GM19043 (cell line): Measurements from ENCODE around the gene PRKCB.
"Not testable (repeated sequence)": the region's sequence is repeated elsewhere in the genome, so short reads cannot be mapped to it uniquely, and the experiment has no call there.

Source experiments
- ATAC-seq: cut with Tn5 transposase; IDR thresholded peaks from one replicate; pipeline ENCODE4 v1.9.1; 2021; ENCODE audit warnings: low read depth; ENCODE audit not compliant: unreplicated experiment

The PRKCB gene

DNA sequence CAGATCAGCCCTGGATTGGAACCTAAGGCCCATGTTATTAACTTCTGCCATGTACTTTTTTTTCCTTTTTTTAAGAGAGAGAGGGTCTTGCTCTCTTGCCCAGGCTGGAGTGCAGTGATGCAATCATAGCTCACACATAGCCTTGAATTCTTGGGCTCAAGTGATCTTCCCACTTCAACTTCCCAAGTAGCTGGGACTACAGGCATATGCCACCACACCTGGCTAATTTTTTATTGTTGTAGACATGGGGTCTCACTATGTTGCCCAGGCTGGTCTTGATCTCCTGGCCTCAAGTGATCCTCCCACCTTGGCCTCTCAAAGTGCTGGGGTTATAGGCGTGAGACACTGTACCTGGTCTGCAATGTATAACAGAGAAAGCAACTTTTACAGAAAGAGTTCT, 194.1 kb downstream of the PRKCB start:
- ATAC-seq: not testable (repeated sequence)

GRCh38 chr16:24035127-24035842, 199.5 kb downstream of the PRKCB start:
- no peak for ATAC-seq

- no peak for ATAC-seq
Measured at GRCh38 chr16:24036038-24036543, 200.3 kb downstream of the PRKCB start.

DNA sequence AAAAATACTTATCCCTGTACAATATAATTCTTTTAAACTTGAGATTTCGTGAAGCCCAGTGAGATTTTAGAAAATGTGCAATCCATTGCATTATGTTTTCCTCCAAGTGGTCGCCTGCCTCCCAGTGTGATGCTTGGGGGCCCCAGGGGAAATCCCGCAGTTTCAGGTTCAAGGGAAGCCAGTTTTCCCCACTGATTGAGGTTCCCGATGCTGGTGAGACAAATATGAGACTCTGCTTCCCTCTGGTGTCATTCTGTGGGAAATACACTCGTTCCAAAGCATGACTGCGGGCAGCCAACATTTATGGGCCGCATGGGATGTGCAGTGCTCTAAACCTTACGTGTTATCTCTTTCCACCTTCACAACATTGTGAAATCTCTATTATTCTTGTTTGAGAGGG, 200.8 kb downstream of the PRKCB start:
- no peak for ATAC-seq

DNA sequence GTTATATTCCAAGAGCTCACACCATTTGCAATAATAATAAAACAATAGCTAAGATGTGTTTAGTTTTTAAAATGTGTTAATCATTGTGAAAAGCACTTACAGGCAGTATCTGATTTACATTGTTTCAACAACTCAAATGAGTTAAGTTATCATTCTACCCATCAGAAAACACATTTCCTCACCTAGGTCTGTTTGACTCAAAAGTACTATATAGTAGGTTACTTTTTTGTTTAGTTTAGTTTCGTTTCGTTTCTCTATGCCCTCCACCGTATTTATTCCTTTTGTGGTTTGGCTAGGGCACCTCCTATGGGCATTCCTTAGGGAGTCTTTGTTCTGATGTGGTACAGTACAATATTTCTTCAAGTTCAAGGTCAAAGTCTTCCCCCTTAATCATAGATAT, 201.6 kb downstream of the PRKCB start:
- no peak for ATAC-seq

- no peak for ATAC-seq
Measured at GRCh38 chr16:24041834-24042631, 206.2 kb downstream of the PRKCB start.

GRCh38 chr16:24044467-24044866, 208.7 kb downstream of the PRKCB start:
- no peak for ATAC-seq

DNA sequence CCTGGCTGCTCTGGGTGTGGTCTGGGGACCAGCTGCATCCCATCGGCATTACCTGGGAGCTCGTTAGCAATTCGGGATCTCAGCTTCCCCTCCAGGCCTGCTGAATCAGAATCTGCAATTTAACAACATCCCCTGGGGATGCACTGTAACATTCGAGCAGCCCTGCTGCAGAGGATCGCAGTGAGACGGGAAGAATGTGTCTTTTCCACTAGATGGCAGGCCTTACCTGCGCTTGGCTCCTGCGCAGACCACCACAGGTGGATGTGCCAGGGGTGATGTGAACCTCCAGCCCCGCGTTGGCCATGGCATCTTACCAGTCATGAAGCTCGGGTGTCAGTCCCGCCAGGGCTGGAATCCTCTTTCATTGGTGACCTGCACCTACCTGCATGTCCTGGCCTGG, 209.9 kb downstream of the PRKCB start:
- no peak for ATAC-seq

- no peak for ATAC-seq
Measured at GRCh38 chr16:24046442-24046841, 210.7 kb downstream of the PRKCB start.

DNA sequence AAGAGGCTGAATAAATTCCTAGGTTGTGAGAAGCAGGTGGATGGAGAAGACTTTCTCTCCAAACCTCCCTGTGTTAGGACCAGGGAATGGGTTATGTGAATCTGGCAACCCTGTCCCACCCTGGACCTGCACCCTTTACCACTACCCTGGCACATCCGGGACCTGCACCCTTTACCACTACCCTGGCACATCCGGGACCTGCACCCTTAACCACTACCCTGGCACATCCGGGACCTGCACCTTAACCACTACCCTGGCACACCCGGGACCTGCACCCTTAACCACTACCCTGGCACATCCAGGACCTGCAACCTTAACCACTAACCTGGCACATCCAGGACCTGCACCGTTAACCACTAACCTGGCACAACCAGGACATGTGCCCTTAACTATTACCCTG, 213.3 kb downstream of the PRKCB start:
- no peak for ATAC-seq

DNA sequence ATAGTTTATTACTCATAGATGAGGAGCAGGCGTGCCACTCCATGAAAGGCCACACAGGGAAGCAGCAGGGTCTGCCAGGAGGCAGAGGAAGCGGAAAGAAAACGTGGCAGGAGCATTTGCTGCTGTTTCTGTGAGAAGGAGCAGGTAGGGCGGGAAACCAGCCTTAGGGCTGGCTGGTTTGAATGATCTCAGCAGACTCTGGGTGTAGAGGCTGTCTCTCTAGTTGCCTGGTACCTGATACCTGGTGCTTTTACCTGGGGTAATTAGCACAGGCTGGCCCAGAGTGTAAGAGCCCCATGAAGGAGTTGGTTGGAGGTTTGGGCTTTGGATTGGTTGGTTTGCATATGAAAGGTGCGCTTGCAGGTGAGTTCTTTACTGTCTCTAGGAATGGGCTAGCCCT, 215.3 kb downstream of the PRKCB start:
- ATAC-seq: no peak

DNA sequence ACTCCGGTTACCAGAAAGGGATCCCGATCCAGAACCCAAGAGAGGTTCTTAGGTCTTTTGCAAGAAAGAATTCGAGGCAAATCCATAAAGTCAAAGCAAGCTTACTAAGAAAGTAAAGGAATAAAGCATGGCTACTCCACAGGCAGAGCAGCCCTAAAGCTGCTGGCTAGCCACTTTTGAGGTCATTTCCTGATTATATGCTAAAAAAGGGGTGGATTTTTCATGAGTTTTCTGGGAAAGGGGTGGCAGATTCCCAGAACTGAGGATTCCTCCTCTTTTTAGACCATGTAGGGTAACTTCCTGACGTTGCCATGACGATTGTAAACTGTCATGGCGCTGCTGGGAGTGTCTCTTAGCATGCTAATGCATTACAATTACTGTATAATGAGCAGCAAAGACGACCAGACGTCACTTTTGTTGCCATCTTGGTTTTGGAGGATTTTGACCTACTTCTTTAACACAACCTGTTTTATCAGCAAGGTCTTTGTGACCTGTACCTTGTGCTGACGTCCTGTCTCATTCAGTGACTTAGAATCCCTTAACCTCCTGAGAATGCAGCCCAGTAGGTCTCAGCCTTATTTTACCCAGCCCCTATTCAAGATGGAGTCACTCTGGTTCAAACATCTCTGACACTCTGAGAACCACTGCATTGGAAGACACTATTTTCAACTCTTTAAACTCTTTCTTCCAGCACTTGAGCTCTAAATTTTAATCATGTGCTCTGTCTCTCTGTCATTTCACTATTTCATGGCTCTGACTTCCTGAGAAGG, 216.7 kb downstream of the PRKCB start:
- no peak for ATAC-seq

DNA sequence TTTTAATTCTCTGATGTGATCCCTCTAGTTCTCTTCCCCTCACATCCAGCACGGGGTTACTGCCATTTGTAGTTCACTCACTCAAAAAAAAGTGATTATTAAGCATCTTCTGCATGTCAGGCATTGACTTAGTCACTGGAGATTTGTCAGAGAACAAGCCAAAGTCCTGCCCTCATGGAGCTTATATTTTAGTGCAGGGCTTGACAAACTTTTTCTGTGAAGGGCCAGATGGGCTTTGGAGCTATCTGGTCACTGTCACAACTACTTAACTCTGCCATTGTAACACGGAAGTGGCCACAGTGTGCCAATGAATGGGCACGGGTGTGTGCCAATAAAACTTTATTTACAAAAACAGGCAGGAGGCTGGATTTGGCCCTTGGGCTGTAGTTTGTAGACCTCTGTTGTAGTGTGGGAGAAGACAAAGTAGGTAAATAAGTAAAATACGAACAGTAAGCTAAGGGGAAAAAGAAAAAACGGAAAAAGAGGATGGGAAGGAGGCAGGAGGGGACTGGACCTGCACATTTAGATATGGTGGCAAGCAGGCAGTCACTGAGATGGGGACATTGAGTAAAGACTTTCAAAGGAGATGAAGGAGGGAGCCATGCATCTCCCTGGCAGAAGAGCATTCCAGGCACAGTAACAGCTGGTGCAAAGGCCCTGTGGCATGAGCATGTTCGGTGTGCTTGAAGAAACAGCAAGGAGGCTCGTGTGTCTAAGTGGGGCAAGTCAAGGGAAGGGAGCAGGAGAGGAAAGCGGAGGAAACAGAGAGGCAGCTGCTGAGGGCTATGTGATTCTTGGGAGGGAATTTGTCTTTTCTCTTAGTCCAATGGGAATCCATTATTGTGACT, 217.5 kb downstream of the PRKCB start:
- no peak for ATAC-seq

- no peak for ATAC-seq
Measured at GRCh38 chr16:24054741-24055491, 219.1 kb downstream of the PRKCB start.

- no peak for ATAC-seq
Measured at GRCh38 chr16:24062270-24062817, 226.6 kb downstream of the PRKCB start.

DNA sequence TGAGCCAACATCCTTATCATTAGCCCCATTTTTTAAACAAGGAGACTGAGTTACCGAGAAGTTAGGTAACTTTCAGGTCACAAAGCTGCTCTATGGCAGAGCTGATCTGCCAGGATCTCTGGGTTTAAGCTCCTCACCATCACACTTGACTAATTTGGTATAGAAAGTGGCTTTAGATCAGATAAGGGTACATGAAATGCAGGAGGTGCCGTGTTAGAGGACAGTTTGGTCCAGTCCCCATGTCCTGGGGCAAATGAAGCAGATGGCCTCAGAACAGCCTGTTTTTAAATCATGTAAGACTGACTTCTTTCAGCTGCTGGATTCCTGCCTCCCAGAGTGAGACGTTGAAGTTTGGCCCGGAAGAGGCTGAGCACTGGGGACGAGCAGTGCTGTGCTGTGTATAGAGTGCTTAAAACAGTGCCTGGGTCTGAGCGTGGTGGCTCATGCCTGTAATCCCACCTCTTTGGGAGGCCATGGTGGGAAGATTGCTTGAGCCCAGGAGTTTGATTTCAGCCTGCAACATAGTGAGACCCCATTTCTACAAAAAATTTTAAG, 233.3 kb downstream of the PRKCB start:
- no peak for ATAC-seq

GRCh38 chr16:24070851-24071250, 235.1 kb downstream of the PRKCB start:
- peak; percentile 63 for ATAC-seq

- ATAC-seq: no peak
Measured at GRCh38 chr16:24071666-24072360, 236.0 kb downstream of the PRKCB start.
